Mononuclear cell (primary cell): ENCODE results near the gene EHD2. TPM values are rescaled to one million over a fixed set of nuclear protein-coding genes. Genes with fewer than 3 reads are reported as not detected.
"Not testable (repeated sequence)": the region's sequence is repeated elsewhere in the genome, so short reads cannot be mapped to it uniquely, and the experiment has no call there.

Source experiments
- H3K27me3 ChIP-seq: 2 replicates; pipeline ENCODE4 v1.6.0; 2011; ENCODE audit warnings: low read length, control low read depth; ENCODE audit not compliant: insufficient read depth
- H3K4me1 ChIP-seq: 2 replicates; pipeline ENCODE4 v1.5.1; 2011; ENCODE audit warnings: mild to moderate bottlenecking, low read length, control low read depth; ENCODE audit not compliant: insufficient read depth
- H3K4me3 ChIP-seq: 2 replicates; pipeline ENCODE4 v1.5.1; 2011; ENCODE audit warnings: mild to moderate bottlenecking, low read length, moderate library complexity
- H3K9me3 ChIP-seq: 2 replicates; pipeline ENCODE4 v1.5.1; 2011; ENCODE audit warnings: low read depth, mild to moderate bottlenecking, control low read depth, low read length
- total RNA-seq: library from RNA; depleted of rRNA; stranded (reverse); fragments of >200 nt; gene quantifications from one replicate; pipeline ENCODE4 v1.2.3, GENCODE V29; 2012

The EHD2 gene
- total RNA-seq, 1 donor: 0.42 TPM

- not testable (repeated sequence) for H3K4me3 ChIP-seq, H3K4me1 ChIP-seq, H3K9me3 ChIP-seq, H3K27me3 ChIP-seq
These were observed 5.3 kb downstream of the EHD2 start for GRCh38 chr19:47718415-47719046.

- Histone ChIP-seq H3K27me3 (peaks cover 2% of the 10 kb centered on the region), H3K9me3 (no peaks in the 10 kb centered on the region), H3K4me3 (no peak overlapping the region), H3K4me1 (peaks cover 9% of the 10 kb centered on the region)
These were observed 6.0 kb downstream of the EHD2 start for GRCh38 chr19:47719047-47719859.

- Histone ChIP-seq H3K27me3 (no peaks in the 10 kb centered on the region), H3K9me3 (no peaks in the 10 kb centered on the region), H3K4me1 (peaks cover 9% of the 10 kb centered on the region), H3K4me3 (no peak overlapping the region)
These were observed 7.6 kb downstream of the EHD2 start for GRCh38 chr19:47720669-47721422.

GRCh38 chr19:47723581-47723940 lies 10.3 kb downstream of the EHD2 start:
- Histone ChIP-seq H3K4me3 (no peak overlapping the region), H3K9me3 (no peaks in the 10 kb centered on the region), H3K27me3 (no peaks in the 10 kb centered on the region), H3K4me1 (peaks cover 9% of the 10 kb centered on the region)

- no peak overlapping the region for H3K4me3 ChIP-seq
- H3K27me3 ChIP-seq: peaks cover 18% of the 10 kb centered on the region
- no peaks in the 10 kb centered on the region for H3K9me3 ChIP-seq
- H3K4me1 ChIP-seq: peaks cover 19% of the 10 kb centered on the region
These were observed 12.7 kb downstream of the EHD2 start for GRCh38 chr19:47725759-47726401.

- peaks cover 19% of the 10 kb centered on the region for H3K4me1 ChIP-seq
- H3K4me3 ChIP-seq: no peak overlapping the region
- H3K9me3 ChIP-seq: no peaks in the 10 kb centered on the region
- H3K27me3 ChIP-seq: peaks cover 18% of the 10 kb centered on the region
These were observed 13.2 kb downstream of the EHD2 start for GRCh38 chr19:47726467-47726866.

GRCh38 chr19:47728295-47728694 lies 15.1 kb downstream of the EHD2 start:
- H3K4me1 ChIP-seq: peaks cover 14% of the 10 kb centered on the region
- peaks cover 18% of the 10 kb centered on the region for H3K27me3 ChIP-seq
- not testable (repeated sequence) for H3K4me3 ChIP-seq, H3K9me3 ChIP-seq

- Histone ChIP-seq H3K4me1 (peaks cover 10% of the 10 kb centered on the region), H3K9me3 (no peaks in the 10 kb centered on the region), H3K4me3 (no peak overlapping the region), H3K27me3 (peaks cover 18% of the 10 kb centered on the region)
These were observed 16.2 kb downstream of the EHD2 start for GRCh38 chr19:47729468-47729798.

- no peak overlapping the region for H3K4me3 ChIP-seq
- H3K27me3 ChIP-seq: peaks cover 18% of the 10 kb centered on the region
- H3K4me1 ChIP-seq: peaks cover 10% of the 10 kb centered on the region
- no peaks in the 10 kb centered on the region for H3K9me3 ChIP-seq
These were observed 16.7 kb downstream of the EHD2 start for GRCh38 chr19:47729799-47730520.

GRCh38 chr19:47730521-47730889 lies 17.3 kb downstream of the EHD2 start:
- peaks cover 18% of the 10 kb centered on the region for H3K27me3 ChIP-seq
- H3K4me3 ChIP-seq: no peak overlapping the region
- H3K9me3 ChIP-seq: no peaks in the 10 kb centered on the region
- peaks cover 10% of the 10 kb centered on the region for H3K4me1 ChIP-seq

- Histone ChIP-seq H3K27me3 (peaks cover 18% of the 10 kb centered on the region), H3K9me3 (no peaks in the 10 kb centered on the region), H3K4me3 (no peak overlapping the region), H3K4me1 (peaks cover 10% of the 10 kb centered on the region)
These were observed 17.7 kb downstream of the EHD2 start for GRCh38 chr19:47730910-47731309.

- Histone ChIP-seq H3K9me3 (no peaks in the 10 kb centered on the region), H3K4me3 (no peak overlapping the region), H3K27me3 (peaks cover 8% of the 10 kb centered on the region), H3K4me1 (no peaks in the 10 kb centered on the region)
These were observed 21.9 kb downstream of the EHD2 start for GRCh38 chr19:47735131-47735530.

GRCh38 chr19:47740866-47741519 lies 27.8 kb downstream of the EHD2 start:
- no peaks in the 10 kb centered on the region for H3K9me3 ChIP-seq
- H3K4me3 ChIP-seq: no peak overlapping the region
- H3K4me1 ChIP-seq: peaks cover 30% of the 10 kb centered on the region
- no peaks in the 10 kb centered on the region for H3K27me3 ChIP-seq

- no peaks in the 10 kb centered on the region for H3K27me3 ChIP-seq
- H3K9me3 ChIP-seq: no peaks in the 10 kb centered on the region
- no peak overlapping the region for H3K4me3 ChIP-seq
- peaks cover 37% of the 10 kb centered on the region for H3K4me1 ChIP-seq
These were observed 28.4 kb downstream of the EHD2 start for GRCh38 chr19:47741544-47742140.
